Activated naive CD4-positive, alpha-beta T cell treated with anti-CD3 and anti-CD28 coated beads, Interleukin-2, amount 10 ng/mL, durations not matched to agents 7 days and 5 days (primary cell): Measurements from ENCODE around the gene SLC39A13.
"Not testable (repeated sequence)": the region's sequence is repeated elsewhere in the genome, so short reads cannot be mapped to it uniquely, and the experiment has no call there.

Source experiments
- CTCF ChIA-PET: fragments of 350-600 bp; sonication (Branson Sonifier 250); formaldehyde crosslinking; loops from one replicate; lab custom pipeline; 2021; ENCODE audit warnings: antibody characterized with exemption; lab: Charles Lee
- DNase-seq: peaks from one replicate; pipeline ENCODE4 v3.0.0-alpha.2; 2020
- H3K27ac Mint-ChIP-seq: one replicate; pipeline ENCODE4 v1.8.0; 2021; ENCODE audit warnings: mild to moderate bottlenecking, moderate library complexity, mixed read lengths
- H3K27me3 Mint-ChIP-seq: one replicate; pipeline ENCODE4 v1.8.0; 2021; ENCODE audit warnings: mild to moderate bottlenecking, mixed read lengths
- H3K36me3 Mint-ChIP-seq: one replicate; pipeline ENCODE4 v1.8.0; 2021; ENCODE audit warnings: mixed read lengths
- H3K4me1 Mint-ChIP-seq: one replicate; pipeline ENCODE4 v1.8.0; 2021; ENCODE audit warnings: mixed read lengths
- H3K4me3 Mint-ChIP-seq: one replicate; pipeline ENCODE4 v1.8.0; 2021; ENCODE audit warnings: mild to moderate bottlenecking, moderate library complexity, mixed read lengths
- H3K9me3 Mint-ChIP-seq: one replicate; pipeline ENCODE4 v1.8.0; 2021; ENCODE audit warnings: mixed read lengths

SLC39A13 gene

DNA sequence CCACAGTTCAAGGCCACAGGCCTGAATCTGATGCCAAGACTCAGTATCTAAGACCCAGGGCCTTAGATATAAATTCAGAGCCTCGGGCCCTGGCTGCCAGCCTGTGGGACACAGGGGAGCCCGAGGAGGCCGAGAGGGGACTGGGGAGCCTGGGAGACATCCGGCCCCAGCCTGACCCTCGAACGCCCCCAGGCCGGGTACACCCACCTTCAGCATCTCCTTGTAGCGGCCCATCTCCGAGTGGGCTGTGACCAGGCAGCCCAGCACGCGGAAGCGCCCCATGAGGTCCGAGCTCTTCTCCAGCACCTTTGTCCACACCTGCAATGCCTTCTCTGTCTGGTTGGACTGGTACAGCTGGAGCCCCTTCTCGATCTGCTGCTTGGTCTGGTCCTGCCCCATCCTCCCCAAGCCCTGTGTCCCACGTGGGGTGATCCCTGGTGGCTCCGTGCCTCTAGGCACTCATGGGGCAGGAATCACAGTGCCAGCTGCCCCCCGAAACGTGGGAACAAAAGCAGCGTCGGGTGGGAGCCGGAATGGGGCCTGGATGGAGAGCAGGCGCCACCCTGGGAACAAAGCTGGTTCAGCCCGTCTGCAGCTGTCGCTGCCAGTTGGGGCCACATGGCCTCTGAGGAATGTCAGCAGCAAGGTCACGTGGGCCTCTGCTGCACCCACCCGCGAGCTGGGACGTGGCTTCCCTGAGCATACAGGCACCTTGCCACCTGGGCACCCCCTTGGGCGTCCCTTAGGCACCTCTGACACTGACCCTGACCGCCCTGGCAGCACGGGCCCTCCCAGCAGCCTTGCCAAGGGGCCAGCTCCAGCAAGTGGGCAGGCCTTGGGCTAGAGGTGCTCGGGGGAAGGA lies 40.4 kb downstream of the SLC39A13 start, which contains the start of gene RAPSN:
Gene RAPSN (minus strand): TSS at position 571 of the 862 bp plus-strand sequence. CDS start 172 bp downstream, at position 399.
- no peaks in the 10 kb centered on the region for H3K9me3 Mint-ChIP-seq
- no peaks in the 10 kb centered on the region for H3K4me1 Mint-ChIP-seq
- peak within 1 kb of the TSS; percentile 55 for H3K27ac Mint-ChIP-seq
- no peak within 1 kb of the TSS for H3K4me3 Mint-ChIP-seq
- no peaks in the 10 kb centered on the region for H3K36me3 Mint-ChIP-seq
- no peaks in the 10 kb centered on the region for H3K27me3 Mint-ChIP-seq
- DNase-seq = no peak
- CTCF ChIA-PET = no interaction called here

DNA sequence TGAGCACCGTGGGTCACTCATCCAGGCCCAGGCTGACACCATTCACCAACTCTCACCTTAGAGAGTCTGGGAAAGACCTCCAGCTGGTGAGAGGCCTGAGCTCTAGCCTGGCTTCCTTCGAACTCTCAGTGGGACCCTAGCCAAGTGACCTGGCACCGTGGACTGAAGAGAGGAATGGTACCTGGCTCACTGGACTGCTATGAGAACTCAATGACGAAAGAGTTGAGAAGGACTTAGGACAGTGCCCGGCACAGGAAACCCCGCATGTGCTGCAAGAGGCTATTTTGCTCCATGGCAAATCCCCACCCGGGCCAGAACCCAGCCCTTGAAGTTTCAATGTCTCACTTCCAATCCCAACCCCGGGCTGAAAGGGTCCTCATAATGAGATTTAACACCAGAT lies 41.2 kb downstream of the SLC39A13 start:
- CTCF ChIA-PET = no interaction called here
- H3K27me3 Mint-ChIP-seq = no peaks in the 10 kb centered on the region
- no peak overlapping the region for H3K27ac Mint-ChIP-seq

DNA sequence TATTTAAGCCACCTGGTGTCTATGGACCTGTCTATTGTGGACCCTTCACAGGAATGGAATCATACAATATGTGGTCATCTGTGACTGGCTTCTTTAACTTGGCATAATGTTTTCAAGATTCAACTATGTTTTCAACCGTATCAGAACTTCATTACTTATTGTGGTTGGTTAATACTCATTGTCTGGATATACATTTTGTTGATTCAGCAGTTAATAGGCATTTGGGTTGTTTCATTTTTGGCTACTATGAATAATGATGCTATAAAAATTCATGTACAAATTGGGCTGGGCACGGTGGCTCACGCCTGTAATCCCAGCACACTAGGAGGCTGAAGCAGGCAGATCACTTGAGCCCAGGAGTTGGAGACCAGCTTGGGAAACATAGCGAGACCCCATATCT lies 43.0 kb downstream of the SLC39A13 start:
- Mint-ChIP-seq H3K27me3 (no peaks in the 10 kb centered on the region), H3K36me3 (no peaks in the 10 kb centered on the region), H3K27ac (no peak overlapping the region), H3K9me3 (no peaks in the 10 kb centered on the region), H3K4me1 (peaks cover 3% of the 10 kb centered on the region), H3K4me3 (no peak overlapping the region)
- CTCF ChIA-PET = no interaction called here
- DNase-seq = no peak

More for the DNA sequence above, 41.2 kb downstream of the SLC39A13 start:
- Mint-ChIP-seq H3K9me3 (no peaks in the 10 kb centered on the region), H3K4me1 (peaks cover 3% of the 10 kb centered on the region), H3K36me3 (no peaks in the 10 kb centered on the region), H3K4me3 (no peak overlapping the region)
- no peak for DNase-seq

DNA sequence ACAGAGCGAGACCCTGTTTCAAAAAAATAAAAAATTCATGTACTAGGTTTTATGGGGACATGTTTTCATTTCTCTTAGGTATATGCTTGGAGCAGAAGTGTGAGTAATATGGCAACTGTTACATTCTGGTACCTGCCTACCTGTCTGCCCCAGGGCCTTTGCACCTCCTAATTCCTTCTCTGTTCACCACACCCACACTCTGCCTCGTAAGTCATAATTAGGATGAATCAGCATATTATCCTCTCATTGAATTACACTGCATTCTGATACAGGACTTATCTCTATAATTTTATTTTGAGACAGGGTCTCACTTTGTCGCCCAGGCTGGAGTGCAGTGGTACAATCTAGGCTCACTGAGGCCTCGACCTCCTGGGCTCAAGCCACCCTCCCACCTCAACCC lies 43.6 kb downstream of the SLC39A13 start:
- H3K9me3 Mint-ChIP-seq = no peaks in the 10 kb centered on the region
- no peak for DNase-seq
- H3K4me3 Mint-ChIP-seq = no peak overlapping the region
- H3K36me3 Mint-ChIP-seq = no peaks in the 10 kb centered on the region
- peaks cover 3% of the 10 kb centered on the region for H3K4me1 Mint-ChIP-seq
- no peaks in the 10 kb centered on the region for H3K27me3 Mint-ChIP-seq
- CTCF ChIA-PET = no interaction called here
- H3K27ac Mint-ChIP-seq = no peak overlapping the region

DNA sequence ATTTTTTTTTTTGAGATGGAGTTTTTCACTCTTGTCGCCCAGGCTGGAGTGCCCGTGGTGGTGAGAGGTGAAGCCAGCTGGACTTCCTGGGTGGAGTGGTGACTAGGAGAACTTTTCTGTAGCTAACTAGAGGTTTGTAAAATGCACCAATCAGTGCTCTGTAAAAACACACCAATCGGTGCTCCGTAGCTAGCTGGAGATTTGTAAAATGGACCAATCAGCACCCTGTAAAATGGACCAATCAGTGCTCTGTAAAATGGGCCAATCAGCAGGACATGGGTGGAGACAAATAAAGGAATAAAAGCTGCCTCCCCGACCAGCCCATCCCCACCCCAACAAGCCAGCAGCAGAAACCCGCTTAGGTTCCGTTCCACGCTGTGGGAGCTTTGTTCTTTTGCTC lies 45.0 kb downstream of the SLC39A13 start:
- H3K27me3 Mint-ChIP-seq = no peaks in the 10 kb centered on the region
- no peak overlapping the region for H3K4me3 Mint-ChIP-seq
- no peak for DNase-seq
- H3K36me3 Mint-ChIP-seq = no peaks in the 10 kb centered on the region
- peaks cover 3% of the 10 kb centered on the region for H3K4me1 Mint-ChIP-seq
- no peaks in the 10 kb centered on the region for H3K9me3 Mint-ChIP-seq
- CTCF ChIA-PET = interaction anchor here (0.9 to 2.8 kb wide), 7 partner anchors 8 to 194 kb away, joined by 3 to 20 read pairs (median 4); no protein-coding TSS in a partner anchor
- H3K27ac Mint-ChIP-seq = no peak overlapping the region

DNA sequence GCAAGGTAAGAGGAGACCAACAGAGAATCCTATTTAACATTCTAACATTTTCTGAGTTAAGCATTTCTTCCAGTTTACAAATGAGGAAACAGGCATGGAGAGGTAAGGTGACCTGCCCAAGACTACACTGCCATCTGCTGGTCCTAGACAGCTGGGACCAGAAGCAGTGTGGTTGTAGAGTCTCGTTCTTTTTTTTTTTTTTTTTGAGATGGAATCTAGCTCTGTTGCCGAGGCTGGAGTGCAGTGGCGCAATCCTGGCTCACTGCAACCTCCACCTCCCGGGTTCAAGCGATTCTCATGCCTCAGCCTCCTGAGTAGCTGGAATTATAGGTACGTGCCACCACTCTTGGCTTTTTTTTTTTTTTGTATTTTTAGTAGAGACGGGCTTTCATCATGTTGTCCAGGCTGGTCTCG lies 45.9 kb downstream of the SLC39A13 start:
- not testable (repeated sequence) for H3K4me1 Mint-ChIP-seq, H3K4me3 Mint-ChIP-seq, H3K36me3 Mint-ChIP-seq

DNA sequence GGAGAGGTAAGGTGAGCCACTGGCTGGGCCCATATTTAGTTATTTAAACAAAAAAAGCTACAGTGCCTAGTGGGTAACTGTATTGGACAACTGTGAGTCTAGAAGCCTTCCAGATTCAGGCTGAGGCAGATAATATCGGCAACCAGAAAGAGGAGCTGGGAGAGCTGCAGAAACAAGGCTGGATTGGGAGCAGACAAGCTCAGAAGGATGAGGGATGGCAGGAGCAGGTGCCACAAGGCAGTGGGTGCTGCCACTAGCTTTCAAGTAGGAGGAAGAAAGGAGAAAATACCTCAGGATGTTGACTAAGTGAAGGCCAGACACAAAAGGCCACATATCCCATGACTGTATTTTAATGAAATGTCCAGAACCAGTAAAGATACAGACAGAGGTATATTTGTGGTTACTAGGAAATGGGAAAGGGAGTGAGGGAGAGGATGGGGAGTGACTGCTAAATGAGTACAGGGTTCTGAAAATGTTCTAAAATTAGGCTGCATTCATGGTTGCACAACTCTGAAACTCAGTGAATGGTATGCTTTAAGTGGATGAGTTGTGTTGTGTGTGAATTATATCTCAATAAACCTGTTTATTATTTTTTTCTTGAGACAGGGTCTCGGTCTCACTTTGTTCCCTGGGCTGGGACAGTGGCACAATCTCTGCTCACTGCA lies 52.3 kb downstream of the SLC39A13 start:
- Mint-ChIP-seq H3K9me3 (no peaks in the 10 kb centered on the region), H3K4me1 (no peaks in the 10 kb centered on the region), H3K4me3 (no peak overlapping the region), H3K27me3 (no peaks in the 10 kb centered on the region), H3K27ac (no peak overlapping the region), H3K36me3 (peaks cover 8% of the 10 kb centered on the region)
- DNase-seq = no peak
- CTCF ChIA-PET = no interaction called here

More for the DNA sequence above, 45.9 kb downstream of the SLC39A13 start:
- CTCF ChIA-PET = interaction anchor here (0.6 to 2.8 kb wide), 11 partner anchors 11 to 310 kb away, joined by 3 to 20 read pairs (median 4); no protein-coding TSS in a partner anchor
- peak; percentile 83 for DNase-seq
- H3K27me3 Mint-ChIP-seq, H3K9me3 Mint-ChIP-seq, H3K27ac Mint-ChIP-seq: not testable (repeated sequence)

DNA sequence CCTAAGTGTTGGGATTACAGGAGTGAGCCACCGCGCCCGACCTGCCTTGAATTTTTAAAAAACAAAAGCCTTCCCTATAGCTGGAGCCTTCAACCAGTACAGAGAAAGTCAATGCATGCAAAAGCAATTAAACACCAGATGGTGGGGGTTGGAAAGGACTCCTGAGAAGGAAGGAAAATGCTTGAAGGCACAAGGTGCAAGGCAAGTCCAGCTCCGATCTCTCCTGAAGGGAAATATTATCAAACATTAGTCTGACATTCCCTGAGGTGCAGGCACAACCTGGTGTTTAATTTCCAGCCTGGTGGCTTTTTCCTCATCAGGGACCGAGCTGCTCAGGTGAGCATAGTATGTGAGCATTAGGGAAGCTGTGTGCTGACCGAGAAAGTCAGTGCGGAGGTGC lies 53.5 kb downstream of the SLC39A13 start:
- DNase-seq = no peak
- Mint-ChIP-seq H3K27ac (peak overlapping the region; percentile 22), H3K4me3 (no peak overlapping the region), H3K9me3 (no peaks in the 10 kb centered on the region), H3K27me3 (no peaks in the 10 kb centered on the region), H3K36me3 (peaks cover 8% of the 10 kb centered on the region), H3K4me1 (no peaks in the 10 kb centered on the region)
- CTCF ChIA-PET = no interaction called here

DNA sequence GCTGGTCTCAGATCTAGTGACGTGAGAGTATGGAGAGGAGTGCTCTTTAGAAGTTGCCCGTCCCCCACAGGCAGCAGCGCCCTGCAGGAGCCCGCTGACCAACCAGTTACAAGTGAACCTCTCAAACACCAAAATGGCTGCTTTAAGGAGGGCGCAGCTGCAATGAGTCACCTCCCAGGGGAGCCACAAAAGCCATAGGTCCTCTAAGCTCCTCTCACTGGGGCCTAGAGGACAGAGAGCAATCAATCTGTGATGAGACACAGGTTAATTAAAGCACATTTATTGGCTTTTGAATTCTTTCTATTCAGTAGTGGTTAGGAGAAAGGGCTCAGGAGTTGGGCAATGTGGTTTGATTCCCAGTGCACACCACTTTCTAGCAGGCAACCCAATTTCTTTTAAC lies 56.1 kb downstream of the SLC39A13 start:
- peaks cover 25% of the 10 kb centered on the region for H3K36me3 Mint-ChIP-seq
- H3K4me3 Mint-ChIP-seq = no peak overlapping the region
- no peak overlapping the region for H3K27ac Mint-ChIP-seq
- H3K27me3 Mint-ChIP-seq = no peaks in the 10 kb centered on the region
- CTCF ChIA-PET = no interaction called here
- DNase-seq = no peak
- H3K9me3 Mint-ChIP-seq = no peaks in the 10 kb centered on the region
- no peaks in the 10 kb centered on the region for H3K4me1 Mint-ChIP-seq
